ENCODE measurements around the gene WNK2. TPM values are rescaled to one million over a fixed set of nuclear protein-coding genes. Genes with fewer than 3 reads are reported as not detected.

The WNK2 gene
- total RNA-seq, 1 donor from 2014 or later: 2.7 TPM

GRCh38 chr9:93205896-93206575 lies 22.1 kb downstream of the WNK2 start:
- H3K27ac Mint-ChIP-seq: no peak overlapping the region
- intact Hi-C loops (cut with micrococcal nuclease): no loop called here
- H3K4me1 Mint-ChIP-seq: peaks cover 4% of the 10 kb centered on the region
- no peak for DNase-seq
- peaks cover 5% of the 10 kb centered on the region for H3K9me3 Mint-ChIP-seq
- no peak overlapping the region for H3K4me3 Mint-ChIP-seq
- H3K36me3 Mint-ChIP-seq (ENCODE audit: low read depth): no peaks in the 10 kb centered on the region
- H3K27me3 Mint-ChIP-seq: no peaks in the 10 kb centered on the region

GRCh38 chr9:93206576-93207155 lies 22.7 kb downstream of the WNK2 start:
- DNase-seq: no peak
- H3K27me3 Mint-ChIP-seq: no peaks in the 10 kb centered on the region
- H3K4me1 Mint-ChIP-seq: peaks cover 4% of the 10 kb centered on the region
- no peak overlapping the region for H3K27ac Mint-ChIP-seq
- peaks cover 5% of the 10 kb centered on the region for H3K9me3 Mint-ChIP-seq
- no peak overlapping the region for H3K4me3 Mint-ChIP-seq
- H3K36me3 Mint-ChIP-seq (ENCODE audit: low read depth): no peaks in the 10 kb centered on the region
- intact Hi-C loops (cut with micrococcal nuclease): no loop called here

- DNase-seq: no peak
- intact Hi-C loops (cut with micrococcal nuclease): no loop called here
- H3K36me3 Mint-ChIP-seq (ENCODE audit: low read depth): no peaks in the 10 kb centered on the region
Measured at GRCh38 chr9:93207326-93207814, 23.4 kb downstream of the WNK2 start.

GRCh38 chr9:93207860-93208734 lies 24.2 kb downstream of the WNK2 start:
- Mint-ChIP-seq H3K27me3 (no peaks in the 10 kb centered on the region), H3K9me3 (peaks cover 5% of the 10 kb centered on the region), H3K4me3 (no peak overlapping the region), H3K36me3 (ENCODE audit: low read depth) (no peaks in the 10 kb centered on the region), H3K4me1 (peaks cover 4% of the 10 kb centered on the region), H3K27ac (no peak overlapping the region)
- DNase-seq: no peak
- intact Hi-C loops (cut with micrococcal nuclease): no loop called here

More at GRCh38 chr9:93207326-93207814, 23.4 kb downstream of the WNK2 start:
- Mint-ChIP-seq H3K27ac (no peak overlapping the region), H3K4me1 (peaks cover 4% of the 10 kb centered on the region), H3K9me3 (peaks cover 5% of the 10 kb centered on the region), H3K27me3 (no peaks in the 10 kb centered on the region), H3K4me3 (no peak overlapping the region)

- Mint-ChIP-seq H3K4me1 (peaks cover 4% of the 10 kb centered on the region), H3K9me3 (peaks cover 5% of the 10 kb centered on the region), H3K36me3 (ENCODE audit: low read depth) (no peaks in the 10 kb centered on the region), H3K4me3 (no peak overlapping the region), H3K27me3 (no peaks in the 10 kb centered on the region), H3K27ac (no peak overlapping the region)
- no peak for DNase-seq
- intact Hi-C loops (cut with micrococcal nuclease): no loop called here
Measured at GRCh38 chr9:93209097-93209496, 25.2 kb downstream of the WNK2 start.

GRCh38 chr9:93209576-93210323 lies 25.8 kb downstream of the WNK2 start:
- Mint-ChIP-seq H3K9me3 (peaks cover 5% of the 10 kb centered on the region), H3K27ac (no peak overlapping the region), H3K4me1 (peaks cover 3% of the 10 kb centered on the region), H3K36me3 (ENCODE audit: low read depth) (no peaks in the 10 kb centered on the region), H3K4me3 (no peak overlapping the region), H3K27me3 (no peaks in the 10 kb centered on the region)
- intact Hi-C loops (cut with micrococcal nuclease): no loop called here
- DNase-seq: no peak

- H3K36me3 Mint-ChIP-seq (ENCODE audit: low read depth): no peaks in the 10 kb centered on the region
- no peak for DNase-seq
- peaks cover 5% of the 10 kb centered on the region for H3K9me3 Mint-ChIP-seq
- intact Hi-C loops (cut with micrococcal nuclease): no loop called here
- H3K4me1 Mint-ChIP-seq: no peaks in the 10 kb centered on the region
- H3K27ac Mint-ChIP-seq: no peak overlapping the region
- H3K27me3 Mint-ChIP-seq: no peaks in the 10 kb centered on the region
- no peak overlapping the region for H3K4me3 Mint-ChIP-seq
Measured at GRCh38 chr9:93210324-93210973, 26.5 kb downstream of the WNK2 start.

GRCh38 chr9:93210974-93211653 lies 27.2 kb downstream of the WNK2 start:
- Mint-ChIP-seq H3K4me1 (no peaks in the 10 kb centered on the region), H3K27ac (no peak overlapping the region), H3K9me3 (peaks cover 5% of the 10 kb centered on the region), H3K27me3 (no peaks in the 10 kb centered on the region), H3K4me3 (no peak overlapping the region), H3K36me3 (ENCODE audit: low read depth) (no peaks in the 10 kb centered on the region)
- no peak for DNase-seq
- intact Hi-C loops (cut with micrococcal nuclease): no loop called here

GRCh38 chr9:93211654-93212001 lies 27.7 kb downstream of the WNK2 start:
- no peak for DNase-seq
- intact Hi-C loops (cut with micrococcal nuclease): no loop called here
- Mint-ChIP-seq H3K4me1 (no peaks in the 10 kb centered on the region), H3K4me3 (no peak overlapping the region), H3K27ac (no peak overlapping the region), H3K9me3 (peaks cover 5% of the 10 kb centered on the region), H3K36me3 (ENCODE audit: low read depth) (no peaks in the 10 kb centered on the region), H3K27me3 (no peaks in the 10 kb centered on the region)

GRCh38 chr9:93212409-93212808 lies 28.5 kb downstream of the WNK2 start:
- DNase-seq: no peak
- Mint-ChIP-seq H3K9me3 (peaks cover 5% of the 10 kb centered on the region), H3K27ac (no peak overlapping the region), H3K36me3 (ENCODE audit: low read depth) (no peaks in the 10 kb centered on the region), H3K4me3 (no peak overlapping the region), H3K27me3 (no peaks in the 10 kb centered on the region), H3K4me1 (no peaks in the 10 kb centered on the region)
- intact Hi-C loops (cut with micrococcal nuclease): no loop called here

GRCh38 chr9:93216073-93216365 lies 32.1 kb downstream of the WNK2 start:
- no peaks in the 10 kb centered on the region for H3K36me3 Mint-ChIP-seq (ENCODE audit: low read depth)

GRCh38 chr9:93217706-93218105 lies 33.8 kb downstream of the WNK2 start:
- Mint-ChIP-seq H3K4me1 (no peaks in the 10 kb centered on the region), H3K27me3 (no peaks in the 10 kb centered on the region), H3K27ac (no peak overlapping the region), H3K9me3 (no peaks in the 10 kb centered on the region), H3K36me3 (ENCODE audit: low read depth) (no peaks in the 10 kb centered on the region), H3K4me3 (no peak overlapping the region)
- no peak for DNase-seq
- intact Hi-C loops (cut with micrococcal nuclease): no loop called here

More at GRCh38 chr9:93216073-93216365, 32.1 kb downstream of the WNK2 start:
- H3K4me3 Mint-ChIP-seq: no peak overlapping the region
- no peaks in the 10 kb centered on the region for H3K4me1 Mint-ChIP-seq
- intact Hi-C loops (cut with micrococcal nuclease): no loop called here
- H3K9me3 Mint-ChIP-seq: no peaks in the 10 kb centered on the region
- no peaks in the 10 kb centered on the region for H3K27me3 Mint-ChIP-seq
- DNase-seq: no peak
- no peak overlapping the region for H3K27ac Mint-ChIP-seq

GRCh38 chr9:93218161-93218560 lies 34.2 kb downstream of the WNK2 start:
- Mint-ChIP-seq H3K27me3 (no peaks in the 10 kb centered on the region), H3K4me1 (no peaks in the 10 kb centered on the region), H3K4me3 (no peak overlapping the region), H3K36me3 (ENCODE audit: low read depth) (no peaks in the 10 kb centered on the region), H3K9me3 (no peaks in the 10 kb centered on the region), H3K27ac (no peak overlapping the region)
- intact Hi-C loops (cut with micrococcal nuclease): no loop called here
- DNase-seq: no peak
